Dendritic cell treated with granulocyte-macrophage colony-stimulating factor and Interleukin-4, amounts not matched to agents 40 ng/mL and 50 ng/mL, for 4 days (primary cell): Measurements from ENCODE around the gene MTMR8.
"Not testable (repeated sequence)": the region's sequence is repeated elsewhere in the genome, so short reads cannot be mapped to it uniquely, and the experiment has no call there.

Source experiments
- H3K27ac Mint-ChIP-seq: one replicate; pipeline ENCODE4 v1.8.0; 2022; ENCODE audit warnings: mild to moderate bottlenecking, mixed read lengths
- H3K27me3 Mint-ChIP-seq: one replicate; pipeline ENCODE4 v1.8.0; 2022; ENCODE audit warnings: mild to moderate bottlenecking, mixed read lengths
- H3K36me3 Mint-ChIP-seq: one replicate; pipeline ENCODE4 v1.8.0; 2022; ENCODE audit warnings: low read depth, mixed read lengths
- H3K4me1 Mint-ChIP-seq: one replicate; pipeline ENCODE4 v1.8.0; 2022; ENCODE audit warnings: low read depth, mixed read lengths
- H3K4me3 Mint-ChIP-seq: one replicate; pipeline ENCODE4 v1.8.0; 2022; ENCODE audit warnings: mild to moderate bottlenecking, moderate library complexity, mixed read lengths
- H3K9me3 Mint-ChIP-seq: one replicate; pipeline ENCODE4 v1.8.0; 2022; ENCODE audit warnings: mixed read lengths
- intact Hi-C: fragments of 100-400 bp; cut with micrococcal nuclease; formaldehyde crosslinking; loops from one replicate; pipeline ENCODE4 v1.15.0; 2022

The MTMR8 gene

GRCh38 chrX:64394874-64395567, at the start of gene MTMR8:
Gene MTMR8 (minus strand): TSS chrX:64395452. CDS start chrX:64395363, 89 bp downstream.
- intact Hi-C loops = no loop called here
- Mint-ChIP-seq H3K27me3 (no peaks in the 10 kb centered on the region), H3K9me3 (no peaks in the 10 kb centered on the region), H3K4me3 (peak within 1 kb of the TSS; percentile 87), H3K36me3 (peaks cover 10% of the 10 kb centered on the region), H3K27ac (peak within 1 kb of the TSS; percentile 78), H3K4me1 (peaks cover 17% of the 10 kb centered on the region)

- intact Hi-C loops = no loop called here
- Mint-ChIP-seq H3K9me3 (peaks cover 10% of the 10 kb centered on the region), H3K36me3 (no peaks in the 10 kb centered on the region), H3K4me1 (no peaks in the 10 kb centered on the region), H3K4me3 (no peak overlapping the region), H3K27ac (no peak overlapping the region), H3K27me3 (no peaks in the 10 kb centered on the region)
Observed at GRCh38 chrX:64439551-64439950, 44.3 kb upstream of the MTMR8 start.

GRCh38 chrX:64437665-64438064, 42.4 kb upstream of the MTMR8 start:
- intact Hi-C loops = no loop called here
- Mint-ChIP-seq H3K9me3 (peaks cover 12% of the 10 kb centered on the region), H3K27me3 (no peaks in the 10 kb centered on the region), H3K4me1 (no peaks in the 10 kb centered on the region), H3K4me3 (no peak overlapping the region), H3K27ac (no peak overlapping the region), H3K36me3 (no peaks in the 10 kb centered on the region)

GRCh38 chrX:64437218-64437617, 42.0 kb upstream of the MTMR8 start:
- Mint-ChIP-seq H3K27me3 (no peaks in the 10 kb centered on the region), H3K9me3 (peaks cover 12% of the 10 kb centered on the region), H3K36me3 (no peaks in the 10 kb centered on the region), H3K4me1 (no peaks in the 10 kb centered on the region), H3K4me3 (no peak overlapping the region), H3K27ac (no peak overlapping the region)
- intact Hi-C loops = no loop called here

- no peak overlapping the region for H3K27ac Mint-ChIP-seq
- intact Hi-C loops = no loop called here
- peaks cover 24% of the 10 kb centered on the region for H3K9me3 Mint-ChIP-seq
- H3K4me3 Mint-ChIP-seq = no peak overlapping the region
- no peaks in the 10 kb centered on the region for H3K4me1 Mint-ChIP-seq
- no peaks in the 10 kb centered on the region for H3K27me3 Mint-ChIP-seq
- no peaks in the 10 kb centered on the region for H3K36me3 Mint-ChIP-seq
Observed at GRCh38 chrX:64428371-64428770, 33.1 kb upstream of the MTMR8 start.

- no peaks in the 10 kb centered on the region for H3K36me3 Mint-ChIP-seq
- no peak overlapping the region for H3K27ac Mint-ChIP-seq
- intact Hi-C loops = no loop called here
- peaks cover 25% of the 10 kb centered on the region for H3K9me3 Mint-ChIP-seq
- H3K4me3 Mint-ChIP-seq = no peak overlapping the region
- H3K4me1 Mint-ChIP-seq = no peaks in the 10 kb centered on the region
- H3K27me3 Mint-ChIP-seq = no peaks in the 10 kb centered on the region
Observed at GRCh38 chrX:64427787-64428186, 32.5 kb upstream of the MTMR8 start.

GRCh38 chrX:64427281-64427680, 32.0 kb upstream of the MTMR8 start:
- Mint-ChIP-seq H3K27me3 (no peaks in the 10 kb centered on the region), H3K9me3 (peaks cover 20% of the 10 kb centered on the region), H3K4me1 (no peaks in the 10 kb centered on the region), H3K27ac (no peak overlapping the region), H3K4me3 (no peak overlapping the region), H3K36me3 (no peaks in the 10 kb centered on the region)
- intact Hi-C loops = no loop called here

GRCh38 chrX:64409730-64410129, 14.5 kb upstream of the MTMR8 start:
- H3K36me3 Mint-ChIP-seq = not testable (repeated sequence)

GRCh38 chrX:64398088-64398487, 2.8 kb upstream of the MTMR8 start:
- Mint-ChIP-seq H3K4me3 (no peak overlapping the region), H3K36me3 (peaks cover 10% of the 10 kb centered on the region), H3K9me3 (no peaks in the 10 kb centered on the region), H3K4me1 (peaks cover 17% of the 10 kb centered on the region), H3K27me3 (no peaks in the 10 kb centered on the region), H3K27ac (no peak overlapping the region)
- intact Hi-C loops = no loop called here

More at GRCh38 chrX:64409730-64410129, 14.5 kb upstream of the MTMR8 start:
- intact Hi-C loops, H3K9me3 Mint-ChIP-seq, H3K27me3 Mint-ChIP-seq, H3K4me3 Mint-ChIP-seq, H3K4me1 Mint-ChIP-seq, H3K27ac Mint-ChIP-seq: not testable (repeated sequence)

GRCh38 chrX:64395568-64395929, 297 bp upstream of the MTMR8 start:
- Mint-ChIP-seq H3K27ac (peak overlapping the region; percentile 78), H3K4me1 (peaks cover 17% of the 10 kb centered on the region), H3K4me3 (peak overlapping the region; percentile 87), H3K36me3 (peaks cover 10% of the 10 kb centered on the region), H3K9me3 (no peaks in the 10 kb centered on the region), H3K27me3 (no peaks in the 10 kb centered on the region)
- intact Hi-C loops = no loop called here

- Mint-ChIP-seq H3K4me1 (peaks cover 17% of the 10 kb centered on the region), H3K36me3 (peaks cover 10% of the 10 kb centered on the region), H3K9me3 (no peaks in the 10 kb centered on the region), H3K4me3 (peak overlapping the region; percentile 87), H3K27me3 (no peaks in the 10 kb centered on the region), H3K27ac (peak overlapping the region; percentile 78)
- intact Hi-C loops = no loop called here
Observed at GRCh38 chrX:64394059-64394873, 986 bp downstream of the MTMR8 start.

GRCh38 chrX:64389489-64389888, 5.8 kb downstream of the MTMR8 start:
- Mint-ChIP-seq H3K9me3 (no peaks in the 10 kb centered on the region), H3K27me3 (no peaks in the 10 kb centered on the region), H3K4me3 (no peak overlapping the region), H3K4me1 (peaks cover 7% of the 10 kb centered on the region), H3K27ac (no peak overlapping the region), H3K36me3 (peaks cover under 1% of the 10 kb centered on the region)
- intact Hi-C loops = no loop called here

GRCh38 chrX:64380789-64381188, 14.5 kb downstream of the MTMR8 start:
- H3K36me3 Mint-ChIP-seq, H3K4me3 Mint-ChIP-seq, H3K27me3 Mint-ChIP-seq, H3K4me1 Mint-ChIP-seq, H3K27ac Mint-ChIP-seq, intact Hi-C loops: not testable (repeated sequence)
- peaks cover 42% of the 10 kb centered on the region for H3K9me3 Mint-ChIP-seq

GRCh38 chrX:64379924-64380323, 15.3 kb downstream of the MTMR8 start:
- intact Hi-C loops = no loop called here
- Mint-ChIP-seq H3K4me1 (no peaks in the 10 kb centered on the region), H3K36me3 (peaks cover 5% of the 10 kb centered on the region), H3K27ac (no peak overlapping the region), H3K4me3 (no peak overlapping the region), H3K9me3 (peaks cover 46% of the 10 kb centered on the region), H3K27me3 (no peaks in the 10 kb centered on the region)
